WI38 (cell line): ENCODE results near the gene PPP1R3A.

Experiments used
- H3K4me3 ChIP-seq: 2 replicates; pipeline ENCODE4 v1.5.1; 2011; ENCODE audit warnings: low read depth, mild to moderate bottlenecking, control low read depth, low read length
- CTCF ChIP-seq: IDR thresholded peaks from 2 replicates; pipeline ENCODE4 v1.5.1; 2012; ENCODE audit warnings: low read depth, mild to moderate bottlenecking, control low read depth, low read length

The PPP1R3A gene

GRCh38 chr7:113912876-113913275, 5.9 kb downstream of the PPP1R3A start:
- TF ChIP-seq CTCF, result no peak
- H3K4me3 ChIP-seq, result no peak overlapping the region

GRCh38 chr7:113907617-113908016, 11.2 kb downstream of the PPP1R3A start:
- TF ChIP-seq CTCF, result no peak
- no peak overlapping the region for H3K4me3 ChIP-seq

GRCh38 chr7:113904521-113904920, 14.3 kb downstream of the PPP1R3A start:
- no peak overlapping the region for H3K4me3 ChIP-seq
- TF ChIP-seq CTCF, result no peak

GRCh38 chr7:113892818-113893217, 26.0 kb downstream of the PPP1R3A start:
- no peak for TF ChIP-seq CTCF
- H3K4me3 ChIP-seq, result no peak overlapping the region

GRCh38 chr7:113891828-113892227, 27.0 kb downstream of the PPP1R3A start:
- no peak for TF ChIP-seq CTCF
- H3K4me3 ChIP-seq, result no peak overlapping the region

- TF ChIP-seq CTCF, result no peak
Observed at GRCh38 chr7:113891031-113891350, 27.8 kb downstream of the PPP1R3A start.

GRCh38 chr7:113890331-113891030, 28.3 kb downstream of the PPP1R3A start:
- H3K4me3 ChIP-seq, result no peak overlapping the region
- no peak for TF ChIP-seq CTCF

More at GRCh38 chr7:113891031-113891350, 27.8 kb downstream of the PPP1R3A start:
- H3K4me3 ChIP-seq, result no peak overlapping the region
